ENCODE measurements around the gene WASF3.
"Not testable (repeated sequence)": the region's sequence is repeated elsewhere in the genome, so short reads cannot be mapped to it uniquely, and the experiment has no call there.

The WASF3 gene

GRCh38 chr13:26722321-26722720 lies 164.8 kb downstream of the WASF3 start:
- no peak for DNase-seq

GRCh38 chr13:26723620-26724019 lies 166.1 kb downstream of the WASF3 start:
- DNase-seq, result not testable (repeated sequence)

- DNase-seq, result no peak
Observed at GRCh38 chr13:26726684-26727083, 169.2 kb downstream of the WASF3 start.

- no peak for DNase-seq
Observed at GRCh38 chr13:26727122-26727521, 169.6 kb downstream of the WASF3 start.

- no peak for DNase-seq
Observed at GRCh38 chr13:26727633-26728032, 170.2 kb downstream of the WASF3 start.

GRCh38 chr13:26735677-26736076 lies 178.2 kb downstream of the WASF3 start:
- DNase-seq, result no peak
